COR-L47 (cell line): ENCODE results near the gene MICAL2.

ENCODE experiments used
- DNase-seq: peaks from one replicate; lab custom pipeline; 2025; lab: John Stamatoyannopoulos, UW

MICAL2 gene

GRCh38 chr11:12155696-12156095, 45.3 kb downstream of the MICAL2 start:
- no peak for DNase-seq

GRCh38 chr11:12156301-12157140, 46.1 kb downstream of the MICAL2 start:
- no peak for DNase-seq

- no peak for DNase-seq
Observed at GRCh38 chr11:12157241-12157661, 46.9 kb downstream of the MICAL2 start.

GRCh38 chr11:12158909-12159308, 48.5 kb downstream of the MICAL2 start:
- DNase-seq = no peak

GRCh38 chr11:12159351-12160099, 49.1 kb downstream of the MICAL2 start:
- DNase-seq = no peak

GRCh38 chr11:12160231-12160630, 49.8 kb downstream of the MICAL2 start:
- DNase-seq = no peak

GRCh38 chr11:12160680-12161079, 50.3 kb downstream of the MICAL2 start:
- no peak for DNase-seq

GRCh38 chr11:12161137-12161536, 50.7 kb downstream of the MICAL2 start:
- no peak for DNase-seq

- no peak for DNase-seq
Observed at GRCh38 chr11:12161603-12162350, 51.4 kb downstream of the MICAL2 start.

- no peak for DNase-seq
Observed at GRCh38 chr11:12162652-12163051, 52.3 kb downstream of the MICAL2 start.

- DNase-seq = no peak
Observed at GRCh38 chr11:12163181-12163941, 53.0 kb downstream of the MICAL2 start.

GRCh38 chr11:12164061-12165014, 53.9 kb downstream of the MICAL2 start:
- no peak for DNase-seq

GRCh38 chr11:12165237-12165875, 55.0 kb downstream of the MICAL2 start:
- DNase-seq = no peak

- no peak for DNase-seq
Observed at GRCh38 chr11:12166299-12167060, 56.1 kb downstream of the MICAL2 start.

- peak; percentile 30 for DNase-seq
Observed at GRCh38 chr11:12167061-12168000, 56.9 kb downstream of the MICAL2 start.

GRCh38 chr11:12168114-12168513, 57.7 kb downstream of the MICAL2 start:
- no peak for DNase-seq

- no peak for DNase-seq
Observed at GRCh38 chr11:12169822-12170221, 59.4 kb downstream of the MICAL2 start.

- no peak for DNase-seq
Observed at GRCh38 chr11:12170501-12170900, 60.1 kb downstream of the MICAL2 start.
